Mammary epithelial cell (primary cell): ENCODE measurements around the gene ANKUB1.

Source experiments
- EZH2 ChIP-seq: IDR thresholded peaks from 2 replicates; pipeline ENCODE4 v1.6.1; 2012; ENCODE audit warnings: low read length, inconsistent platforms, borderline replicate concordance
- TF ChIP-seq, protein P1 (sequence below), 2 donors: IDR thresholded peaks in 1 of 2; conservative IDR thresholded peaks in 1 of 2; 2 replicates each; pipeline ENCODE4 v1.5.1; 2011 to 2012; ENCODE audit warnings: inconsistent platforms in 2 of 2, low read length in 2 of 2, mild to moderate bottlenecking in 2 of 2, control low read depth in 1 of 2, low read depth in 1 of 2; ENCODE audit not compliant: insufficient read depth in 1 of 2; ENCODE audit errors: extremely low read depth in 1 of 2

DNA sequence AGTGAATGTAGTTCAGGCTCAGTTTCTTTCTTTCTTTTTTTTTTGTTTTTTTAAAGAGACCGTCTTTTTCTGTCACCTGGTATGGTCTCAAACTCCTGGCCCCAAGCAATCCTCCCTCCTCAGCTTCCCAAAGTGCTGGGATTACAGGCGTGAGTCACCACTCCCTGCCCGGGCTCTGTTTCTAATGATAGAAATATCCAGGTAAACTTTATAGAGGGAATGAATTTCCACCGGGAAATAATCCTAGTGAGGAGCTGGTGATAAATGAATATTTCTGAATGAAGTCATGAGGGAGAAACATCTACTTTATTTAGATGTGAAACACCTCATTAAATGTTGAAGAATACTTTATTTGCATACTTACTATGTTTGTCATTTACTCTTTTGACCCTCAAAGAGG, 27.8 kb upstream of the ANKUB1 start:
- TF ChIP-seq, protein P1, sequence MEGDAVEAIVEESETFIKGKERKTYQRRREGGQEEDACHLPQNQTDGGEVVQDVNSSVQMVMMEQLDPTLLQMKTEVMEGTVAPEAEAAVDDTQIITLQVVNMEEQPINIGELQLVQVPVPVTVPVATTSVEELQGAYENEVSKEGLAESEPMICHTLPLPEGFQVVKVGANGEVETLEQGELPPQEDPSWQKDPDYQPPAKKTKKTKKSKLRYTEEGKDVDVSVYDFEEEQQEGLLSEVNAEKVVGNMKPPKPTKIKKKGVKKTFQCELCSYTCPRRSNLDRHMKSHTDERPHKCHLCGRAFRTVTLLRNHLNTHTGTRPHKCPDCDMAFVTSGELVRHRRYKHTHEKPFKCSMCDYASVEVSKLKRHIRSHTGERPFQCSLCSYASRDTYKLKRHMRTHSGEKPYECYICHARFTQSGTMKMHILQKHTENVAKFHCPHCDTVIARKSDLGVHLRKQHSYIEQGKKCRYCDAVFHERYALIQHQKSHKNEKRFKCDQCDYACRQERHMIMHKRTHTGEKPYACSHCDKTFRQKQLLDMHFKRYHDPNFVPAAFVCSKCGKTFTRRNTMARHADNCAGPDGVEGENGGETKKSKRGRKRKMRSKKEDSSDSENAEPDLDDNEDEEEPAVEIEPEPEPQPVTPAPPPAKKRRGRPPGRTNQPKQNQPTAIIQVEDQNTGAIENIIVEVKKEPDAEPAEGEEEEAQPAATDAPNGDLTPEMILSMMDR (conservative IDR thresholded peaks at IDR 0.05 in 1 of 2, IDR thresholded peaks at IDR 0.05 in 1 of 2; ENCODE audit: extremely low read depth in 1 of 2, insufficient read depth in 1 of 2, low read depth in 1 of 2, low read length in 2 of 2) = no peak
- no peak for TF ChIP-seq EZH2
